IMR-90 (cell line): ENCODE data around the gene ATOSA. TPM values are rescaled to one million over a fixed set of nuclear protein-coding genes. Genes with fewer than 3 reads are reported as not detected.

Source experiments
- ATAC-seq: fragments of 200-7000 bp; cut with Tn5 transposase; 2 replicates; pipeline ENCODE4 v1.9.1; 2020; ENCODE audit warnings: low read depth, mild to moderate bottlenecking, moderate library complexity
- BruUV-seq: library from RNA; stranded (reverse); fragments of 400-500 nt; replicated peaks from 2 replicates; lab custom pipeline; 2021; lab: Mats Ljungman, UMichigan
- CTCF ChIA-PET: fragments of 300-600 bp; formaldehyde crosslinking; extraction: SDS; loops from one replicate; lab custom pipeline; 2021; ENCODE audit warnings: antibody characterized with exemption; lab: Yijun Ruan, JAX
- POLR2A ChIA-PET: fragments of 300-600 bp; sonication (Branson Sonifier 250); formaldehyde crosslinking; loops from one replicate; lab custom pipeline; 2022; ENCODE audit warnings: antibody characterized with exemption; ENCODE audit not compliant: unreplicated experiment; lab: Charles Lee
- DNase-seq: peaks from one replicate; pipeline ENCODE4 v3.0.0; 2013
- H2AFZ ChIP-seq: replicated peaks from 2 replicates; pipeline ENCODE3; 2013; ENCODE audit warnings: low read length, mild to moderate bottlenecking; ENCODE audit not compliant: poor library complexity
- H2AK5ac ChIP-seq: 2 replicates; pipeline ENCODE4 v1.6.1; 2013; ENCODE audit warnings: low read depth, low read length, inconsistent platforms
- H2AK9ac ChIP-seq: replicated peaks from 2 replicates; pipeline ENCODE3; 2013; ENCODE audit warnings: mild to moderate bottlenecking, low read depth, low read length, moderate library complexity; ENCODE audit not compliant: poor library complexity
- H2BK120ac ChIP-seq: 2 replicates; pipeline ENCODE4 v1.6.1; 2013; ENCODE audit warnings: low read depth, low read length, inconsistent platforms
- H2BK15ac ChIP-seq: 3 replicates; pipeline ENCODE4 v1.6.1; 2013; ENCODE audit warnings: low read depth, low read length, inconsistent platforms
- H2BK20ac ChIP-seq: 2 replicates; pipeline ENCODE4 v1.6.1; 2013; ENCODE audit warnings: low read depth, mild to moderate bottlenecking, inconsistent platforms, low read length, moderate library complexity
- H2BK5ac ChIP-seq: 2 replicates; pipeline ENCODE4 v1.6.1; 2013; ENCODE audit warnings: mild to moderate bottlenecking, low read depth, low read length, inconsistent platforms; ENCODE audit not compliant: poor library complexity, severe bottlenecking
- H3K14ac ChIP-seq: replicated peaks from 2 replicates; pipeline ENCODE4 v1.6.1; 2013; ENCODE audit warnings: low read depth, low read length, inconsistent platforms
- H3K18ac ChIP-seq: 2 replicates; pipeline ENCODE4 v1.6.1; 2013; ENCODE audit warnings: low read depth, low read length, control low read depth
- H3K23ac ChIP-seq: 2 replicates; pipeline ENCODE4 v1.6.1; 2013; ENCODE audit warnings: low read depth, low read length, inconsistent platforms
- H3K27ac ChIP-seq: 2 replicates; pipeline ENCODE4 v1.5.1; 2013; ENCODE audit warnings: mild to moderate bottlenecking, control low read depth, low read length; ENCODE audit not compliant: insufficient read depth
- H3K27me3 ChIP-seq: 2 replicates; pipeline ENCODE4 v1.6.1; 2013; ENCODE audit warnings: low read length; ENCODE audit not compliant: control insufficient read depth, insufficient read depth
- H3K36me3 ChIP-seq: 2 replicates; pipeline ENCODE4 v1.6.1; 2013; ENCODE audit warnings: low read length, mixed read lengths; ENCODE audit not compliant: control insufficient read depth, insufficient read depth
- H3K4ac ChIP-seq: 2 replicates; pipeline ENCODE4 v1.6.1; 2013; ENCODE audit warnings: low read depth, low read length, inconsistent platforms
- H3K4me1 ChIP-seq: 2 replicates; pipeline ENCODE4 v1.6.1; 2013; ENCODE audit warnings: low read length, mixed read lengths; ENCODE audit not compliant: control insufficient read depth, insufficient read depth
- H3K4me2 ChIP-seq: 2 replicates; pipeline ENCODE4 v1.6.1; 2013; ENCODE audit warnings: low read depth, mild to moderate bottlenecking, control low read depth, low read length, moderate library complexity
- H3K4me3 ChIP-seq: 2 replicates; pipeline ENCODE4 v1.5.1; 2013; ENCODE audit warnings: low read depth, mild to moderate bottlenecking, control low read depth, low read length, moderate library complexity; ENCODE audit not compliant: insufficient read depth
- H3K56ac ChIP-seq: 2 replicates; pipeline ENCODE4 v1.6.1; 2013; ENCODE audit warnings: low read length, inconsistent platforms; ENCODE audit not compliant: insufficient read depth; ENCODE audit errors: extremely low read depth
- H3K79me1 ChIP-seq, 2 experiments: 2 replicates each; pipeline ENCODE4 v1.6.1; 2013; ENCODE audit warnings: low read length in 2 of 2, inconsistent platforms in 1 of 2, low read depth in 1 of 2
- H3K9ac ChIP-seq: 2 replicates; pipeline ENCODE4 v1.6.1; 2013; ENCODE audit warnings: low read depth, low read length, control low read depth
- H3K9me1 ChIP-seq: 2 replicates; pipeline ENCODE4 v1.6.1; 2013; ENCODE audit warnings: low read length, inconsistent platforms; ENCODE audit not compliant: insufficient read depth
- H3K9me3 ChIP-seq: 2 replicates; pipeline ENCODE4 v1.6.1; 2013; ENCODE audit warnings: low read length; ENCODE audit not compliant: control insufficient read depth, insufficient read depth
- H4K20me1 ChIP-seq: 2 replicates; pipeline ENCODE4 v1.6.1; 2013; ENCODE audit warnings: low read length, inconsistent platforms; ENCODE audit not compliant: insufficient read depth
- H4K5ac ChIP-seq: 2 replicates; pipeline ENCODE4 v1.6.1; 2013; ENCODE audit warnings: mild to moderate bottlenecking, low read depth, low read length, control low read depth
- H4K8ac ChIP-seq, 2 experiments: 2 replicates each; pipeline ENCODE4 v1.6.1; 2013; ENCODE audit warnings: low read depth in 2 of 2, low read length in 2 of 2, control low read depth in 1 of 2, inconsistent platforms in 1 of 2
- H4K91ac ChIP-seq: 2 replicates; pipeline ENCODE4 v1.6.1; 2013; ENCODE audit warnings: low read depth, low read length, inconsistent platforms; ENCODE audit not compliant: insufficient read depth
- BHLHE40 ChIP-seq: fragments of 150-350 bp; IDR thresholded peaks from 2 replicates; pipeline ENCODE4 v1.6.1; 2016; ENCODE audit warnings: mild to moderate bottlenecking, low read depth, low read length
- CEBPB ChIP-seq: IDR thresholded peaks from 2 replicates; pipeline ENCODE4 v1.6.1; 2012; ENCODE audit warnings: low read depth, low read length, improper control_type of control experiment
- CHD1 ChIP-seq: IDR thresholded peaks from 2 replicates; pipeline ENCODE4 v1.6.1; 2012; ENCODE audit warnings: low read depth, low read length, improper control_type of control experiment
- FOS ChIP-seq: fragments of 150-350 bp; IDR thresholded peaks from 2 replicates; pipeline ENCODE4 v1.6.1; 2016; ENCODE audit warnings: low read depth, low read length
- MAFK ChIP-seq: IDR thresholded peaks from 2 replicates; pipeline ENCODE4 v1.6.1; 2012; ENCODE audit warnings: low read depth, low read length, improper control_type of control experiment
- MAZ ChIP-seq: IDR thresholded peaks from 2 replicates; pipeline ENCODE4 v1.6.1; 2012; ENCODE audit warnings: low read depth, mild to moderate bottlenecking, low read length, improper control_type of control experiment, moderate library complexity, borderline replicate concordance
- MXI1 ChIP-seq: IDR thresholded peaks from 2 replicates; pipeline ENCODE4 v1.6.1; 2012; ENCODE audit warnings: low read depth, mild to moderate bottlenecking, low read length, moderate library complexity, borderline replicate concordance
- NFE2L2 ChIP-seq: fragments of 150-350 bp; IDR thresholded peaks from 2 replicates; pipeline ENCODE4 v1.6.1; 2016; ENCODE audit warnings: low read depth, mild to moderate bottlenecking, low read length
- POLR2A ChIP-seq: IDR thresholded peaks from 2 replicates; pipeline ENCODE4 v1.6.1; 2012; ENCODE audit warnings: mild to moderate bottlenecking, low read depth, low read length
- RAD21 ChIP-seq: IDR thresholded peaks from 2 replicates; pipeline ENCODE4 v1.6.1; 2012; ENCODE audit warnings: low read length, improper control_type of control experiment
- RCOR1 ChIP-seq: IDR thresholded peaks from 2 replicates; pipeline ENCODE4 v1.6.1; 2012; ENCODE audit warnings: mild to moderate bottlenecking, low read length, improper control_type of control experiment; ENCODE audit not compliant: insufficient replicate concordance
- RFX5 ChIP-seq: IDR thresholded peaks from 2 replicates; pipeline ENCODE4 v1.8.0; 2012; ENCODE audit warnings: low read depth, mild to moderate bottlenecking, low read length, moderate library complexity
- SMC3 ChIP-seq: fragments of 150-350 bp; IDR thresholded peaks from 2 replicates; pipeline ENCODE4 v1.6.1; 2016; ENCODE audit warnings: low read depth, mild to moderate bottlenecking, antibody characterized with exemption, low read length, moderate library complexity
- WGBS, 2 experiments: methylation state at CpG; one replicate each; pipeline versions ENCODE4 v1.1.5 to v1.1.7; 2013; ENCODE audit warnings: missing lambda C conversion rate in 2 of 2; ENCODE audit not compliant: insufficient read length in 1 of 2; ENCODE audit errors: extremely low coverage in 2 of 2; 5-methylcytosine and 5-hydroxymethylcytosine counted together
- dilution Hi-C: fragments of 300-500 bp; cut with HindIII; formaldehyde crosslinking; loops from one replicate; pipeline ENCODE4 v1.14.3; 2018; ENCODE audit warnings: low sequenced_read_pairs; ENCODE audit not compliant: unreplicated experiment
- in situ Hi-C: fragments of 300-500 bp; cut with MboI; formaldehyde crosslinking; loops from 3 replicates; pipeline ENCODE4 v1.14.3; 2019; ENCODE audit warnings: low sequenced_read_pairs, inconsistent platforms, mixed read lengths
- intact Hi-C: fragments of 100-400 bp; cut with micrococcal nuclease; formaldehyde crosslinking; loops from 2 replicates; pipeline ENCODE4 v1.10.0; 2022
- polyA plus RNA-seq, 3 experiments: library from polyadenylated mRNA; depleted of rRNA; stranded (reverse); fragments of >200 nt; gene quantifications; 2 replicates each; pipeline ENCODE4 v1.2.3, GENCODE V29; 2012; ENCODE audit warnings: low replicate concordance in 1 of 3
- total RNA-seq: library from RNA; depleted of rRNA; stranded (reverse); fragments of >200 nt; gene quantifications from 2 replicates; pipeline ENCODE4 v1.2.3, GENCODE V29; 2012
- TF ChIP-seq, protein P1 (sequence below): conservative IDR thresholded peaks from 2 replicates; pipeline ENCODE4 v1.5.1; 2012; ENCODE audit warnings: mild to moderate bottlenecking, low read depth, low read length, improper control_type of control experiment
- TF ChIP-seq, protein P2 (sequence below): fragments of 150-350 bp; IDR thresholded peaks from 2 replicates; pipeline ENCODE4 v1.6.1; 2016; ENCODE audit warnings: low read depth, mild to moderate bottlenecking, low read length, moderate library complexity, borderline replicate concordance
- TF ChIP-seq, protein P3 (sequence below): fragments of 150-350 bp; IDR thresholded peaks from 2 replicates; pipeline ENCODE4 v1.6.1; 2017; ENCODE audit warnings: mild to moderate bottlenecking, antibody characterized with exemption, low read length, low read depth

Gene ATOSA
- total and polyA plus RNA-seq, 2 of the 4 experiments (the other 2 are of a cell fraction), result 13.2 to 17.2 TPM

GRCh38 chr15:52668133-52668532 is 11.1 kb downstream of the ATOSA start:
- Histone ChIP-seq H3K4ac (no peak overlapping the region), H2BK20ac (no peak overlapping the region), H2AK9ac (no peak overlapping the region), H3K36me3 (peaks cover 13% of the 10 kb centered on the region), H4K8ac (no peak overlapping the region), H3K18ac (no peak overlapping the region), H3K4me3 (no peak overlapping the region), H2BK5ac (no peak overlapping the region), H3K9me1 (no peaks in the 10 kb centered on the region), H3K9me3 (no peaks in the 10 kb centered on the region), H4K91ac (no peak overlapping the region), H3K27ac (no peak overlapping the region), H3K56ac (no peak overlapping the region), H2BK15ac (no peak overlapping the region), H3K4me2 (no peak overlapping the region), H3K9ac (no peak overlapping the region), H2AK5ac (no peak overlapping the region), H4K20me1 (no peaks in the 10 kb centered on the region), H4K5ac (no peak overlapping the region), H3K79me1 (peaks cover 3 to 7% of the 10 kb centered on the region in 2 experiments; a peak in 2 of 4 replicates), H2BK120ac (no peak overlapping the region), H3K27me3 (no peaks in the 10 kb centered on the region), H3K14ac (no peak overlapping the region), H2AFZ (no peak overlapping the region), H3K4me1 (no peaks in the 10 kb centered on the region), H3K23ac (no peak overlapping the region)
- ATAC-seq, result no peak
- no TSS peak for BruUV-seq
- POLR2A ChIA-PET, result no interaction called here
- dilution Hi-C loops, result no loop called here
- DNase-seq, result peak; percentile 12
- in situ Hi-C loops, result loop anchor here (25.0 kb wide), 1 partner anchor 656 kb away; the partner anchor contains the start of gene MAPK6
- intact Hi-C loops, result no loop called here
- WGBS, 2 experiments, result no CpG with 5 or more reads among the region's 4 CpGs
- no peak for TF ChIP-seq BHLHE40
- TF ChIP-seq RCOR1, result no peak
- TF ChIP-seq, protein P1, sequence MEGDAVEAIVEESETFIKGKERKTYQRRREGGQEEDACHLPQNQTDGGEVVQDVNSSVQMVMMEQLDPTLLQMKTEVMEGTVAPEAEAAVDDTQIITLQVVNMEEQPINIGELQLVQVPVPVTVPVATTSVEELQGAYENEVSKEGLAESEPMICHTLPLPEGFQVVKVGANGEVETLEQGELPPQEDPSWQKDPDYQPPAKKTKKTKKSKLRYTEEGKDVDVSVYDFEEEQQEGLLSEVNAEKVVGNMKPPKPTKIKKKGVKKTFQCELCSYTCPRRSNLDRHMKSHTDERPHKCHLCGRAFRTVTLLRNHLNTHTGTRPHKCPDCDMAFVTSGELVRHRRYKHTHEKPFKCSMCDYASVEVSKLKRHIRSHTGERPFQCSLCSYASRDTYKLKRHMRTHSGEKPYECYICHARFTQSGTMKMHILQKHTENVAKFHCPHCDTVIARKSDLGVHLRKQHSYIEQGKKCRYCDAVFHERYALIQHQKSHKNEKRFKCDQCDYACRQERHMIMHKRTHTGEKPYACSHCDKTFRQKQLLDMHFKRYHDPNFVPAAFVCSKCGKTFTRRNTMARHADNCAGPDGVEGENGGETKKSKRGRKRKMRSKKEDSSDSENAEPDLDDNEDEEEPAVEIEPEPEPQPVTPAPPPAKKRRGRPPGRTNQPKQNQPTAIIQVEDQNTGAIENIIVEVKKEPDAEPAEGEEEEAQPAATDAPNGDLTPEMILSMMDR, result no peak
- TF ChIP-seq POLR2A, result no peak
- no peak for TF ChIP-seq CEBPB
- TF ChIP-seq, protein P2, sequence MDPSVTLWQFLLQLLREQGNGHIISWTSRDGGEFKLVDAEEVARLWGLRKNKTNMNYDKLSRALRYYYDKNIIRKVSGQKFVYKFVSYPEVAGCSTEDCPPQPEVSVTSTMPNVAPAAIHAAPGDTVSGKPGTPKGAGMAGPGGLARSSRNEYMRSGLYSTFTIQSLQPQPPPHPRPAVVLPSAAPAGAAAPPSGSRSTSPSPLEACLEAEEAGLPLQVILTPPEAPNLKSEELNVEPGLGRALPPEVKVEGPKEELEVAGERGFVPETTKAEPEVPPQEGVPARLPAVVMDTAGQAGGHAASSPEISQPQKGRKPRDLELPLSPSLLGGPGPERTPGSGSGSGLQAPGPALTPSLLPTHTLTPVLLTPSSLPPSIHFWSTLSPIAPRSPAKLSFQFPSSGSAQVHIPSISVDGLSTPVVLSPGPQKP, result no peak
- TF ChIP-seq NFE2L2, result no peak
- TF ChIP-seq MXI1, result no peak
- no peak for TF ChIP-seq RFX5
- TF ChIP-seq MAZ, result no peak
- TF ChIP-seq CHD1, result no peak
- no peak for TF ChIP-seq FOS
- no peak for TF ChIP-seq MAFK
- no peak for TF ChIP-seq RAD21
- TF ChIP-seq, protein P3, sequence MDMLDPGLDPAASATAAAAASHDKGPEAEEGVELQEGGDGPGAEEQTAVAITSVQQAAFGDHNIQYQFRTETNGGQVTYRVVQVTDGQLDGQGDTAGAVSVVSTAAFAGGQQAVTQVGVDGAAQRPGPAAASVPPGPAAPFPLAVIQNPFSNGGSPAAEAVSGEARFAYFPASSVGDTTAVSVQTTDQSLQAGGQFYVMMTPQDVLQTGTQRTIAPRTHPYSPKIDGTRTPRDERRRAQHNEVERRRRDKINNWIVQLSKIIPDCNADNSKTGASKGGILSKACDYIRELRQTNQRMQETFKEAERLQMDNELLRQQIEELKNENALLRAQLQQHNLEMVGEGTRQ, result no peak
- no peak for TF ChIP-seq SMC3
- CTCF ChIA-PET, result no interaction called here
